Measurements from ENCODE around the gene PLAAT3. TPM values are rescaled to one million over a fixed set of nuclear protein-coding genes. Genes with fewer than 3 reads are reported as not detected.
"Not testable (repeated sequence)": the region's sequence is repeated elsewhere in the genome, so short reads cannot be mapped to it uniquely, and the experiment has no call there.

Gene PLAAT3
- total RNA-seq, 1 donor from 2014 or later, result 15.5 TPM

GRCh38 chr11:63534076-63534475 lies 80.2 kb downstream of the PLAAT3 start:
- DNase-seq (ENCODE audit: low read depth) (no peak), FAIRE-seq (no peak)
- Histone ChIP-seq H3K9ac (ENCODE audit: low read length) (no peak overlapping the region), H4K20me1 (ENCODE audit: insufficient read depth, low read length) (no peaks in the 10 kb centered on the region), H3K4me3 (ENCODE audit: insufficient read depth, low read depth, low read length) (no peak overlapping the region), H3K9me3 (ENCODE audit: insufficient read depth, low read depth, low read length) (no peaks in the 10 kb centered on the region), H3K27me3 (ENCODE audit: insufficient read depth, low read length) (no peaks in the 10 kb centered on the region), H3K79me2 (ENCODE audit: insufficient read depth, low read length) (no peaks in the 10 kb centered on the region), H3K4me1 (ENCODE audit: insufficient read depth, low read length) (peaks cover 34% of the 10 kb centered on the region), H2AFZ (ENCODE audit: low read depth, low read length) (no peak overlapping the region), H3K4me2 (ENCODE audit: low read length) (no peak overlapping the region), H3K27ac (ENCODE audit: low read depth, low read length) (no peak overlapping the region), H3K36me3 (ENCODE audit: insufficient read depth, low read length) (no peaks in the 10 kb centered on the region)
- no peaks in the 10 kb centered on the region for H3K36me3 Mint-ChIP-seq (ENCODE audit: low read depth, unreplicated experiment)
- TF ChIP-seq CTCF (IDR thresholded peaks at IDR 0.05; ENCODE audit: insufficient read depth, low read depth, low read length), result no peak
- no peak for TF ChIP-seq EZH2 (IDR thresholded peaks at IDR 0.05; ENCODE audit: insufficient read depth, low read length)
- no peaks in the 10 kb centered on the region for H3K9me3 Mint-ChIP-seq (ENCODE audit: unreplicated experiment)
- H3K27me3 Mint-ChIP-seq (ENCODE audit: low read depth, unreplicated experiment), result peaks cover 4% of the 10 kb centered on the region
- H3K4me3 Mint-ChIP-seq (ENCODE audit: unreplicated experiment), result no peak overlapping the region
- H3K4me1 Mint-ChIP-seq (ENCODE audit: low read depth, unreplicated experiment), result peaks cover 26% of the 10 kb centered on the region
- H3K27ac Mint-ChIP-seq (ENCODE audit: unreplicated experiment), result no peak overlapping the region

GRCh38 chr11:63532799-63533475 lies 81.3 kb downstream of the PLAAT3 start:
- H3K27ac ChIP-seq (ENCODE audit: low read depth, low read length), result no peak overlapping the region
- Mint-ChIP-seq H3K9me3 (ENCODE audit: unreplicated experiment) (no peaks in the 10 kb centered on the region), H3K4me1 (ENCODE audit: low read depth, unreplicated experiment) (peaks cover 27% of the 10 kb centered on the region), H3K4me3 (ENCODE audit: unreplicated experiment) (no peak overlapping the region), H3K36me3 (ENCODE audit: low read depth, unreplicated experiment) (no peaks in the 10 kb centered on the region), H3K27me3 (ENCODE audit: low read depth, unreplicated experiment) (peaks cover 3% of the 10 kb centered on the region), H3K27ac (ENCODE audit: unreplicated experiment) (no peak overlapping the region)
- no peak overlapping the region for H3K9ac ChIP-seq (ENCODE audit: low read length)
- H3K79me2 ChIP-seq (ENCODE audit: insufficient read depth, low read length), result no peaks in the 10 kb centered on the region
- H3K4me1 ChIP-seq (ENCODE audit: insufficient read depth, low read length), result peaks cover 34% of the 10 kb centered on the region
- FAIRE-seq (no peak), DNase-seq (ENCODE audit: low read depth) (peak; percentile 53)
- H2AFZ ChIP-seq (ENCODE audit: low read depth, low read length), result no peak overlapping the region
- no peaks in the 10 kb centered on the region for H3K36me3 ChIP-seq (ENCODE audit: insufficient read depth, low read length)
- H3K9me3 ChIP-seq (ENCODE audit: insufficient read depth, low read depth, low read length), result no peaks in the 10 kb centered on the region
- H4K20me1 ChIP-seq (ENCODE audit: insufficient read depth, low read length), result no peaks in the 10 kb centered on the region
- peak overlapping the region; percentile 16 for H3K4me2 ChIP-seq (ENCODE audit: low read length)
- no peak overlapping the region for H3K4me3 ChIP-seq (ENCODE audit: insufficient read depth, low read depth, low read length)
- no peak for TF ChIP-seq CTCF (IDR thresholded peaks at IDR 0.05; ENCODE audit: insufficient read depth, low read depth, low read length)
- no peak for TF ChIP-seq EZH2 (IDR thresholded peaks at IDR 0.05; ENCODE audit: insufficient read depth, low read length)
- H3K27me3 ChIP-seq (ENCODE audit: insufficient read depth, low read length), result no peaks in the 10 kb centered on the region

DNA sequence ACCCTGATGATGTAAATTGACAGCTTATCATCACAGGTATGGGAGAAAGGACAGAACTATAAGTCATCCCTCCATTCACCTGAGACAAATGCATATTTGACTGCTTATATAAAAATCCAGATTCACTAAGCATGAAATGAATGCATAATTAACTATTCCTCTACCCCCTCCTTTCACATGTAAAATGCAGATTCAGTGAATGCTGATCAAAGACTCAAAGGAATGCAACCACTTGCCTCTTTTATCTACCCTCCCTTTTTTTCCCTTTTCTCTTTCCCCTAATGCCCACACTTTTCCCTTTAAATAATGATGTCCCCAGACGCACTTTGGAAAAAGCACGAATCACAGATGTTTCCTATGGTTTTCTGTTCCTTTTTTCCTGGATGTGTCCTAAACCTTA lies 82.1 kb downstream of the PLAAT3 start:
- Mint-ChIP-seq H3K4me1 (ENCODE audit: low read depth, unreplicated experiment) (peaks cover 26% of the 10 kb centered on the region), H3K27me3 (ENCODE audit: low read depth, unreplicated experiment) (peaks cover 3% of the 10 kb centered on the region)
- H3K4me1 ChIP-seq (ENCODE audit: insufficient read depth, low read length), result peaks cover 31% of the 10 kb centered on the region

DNA sequence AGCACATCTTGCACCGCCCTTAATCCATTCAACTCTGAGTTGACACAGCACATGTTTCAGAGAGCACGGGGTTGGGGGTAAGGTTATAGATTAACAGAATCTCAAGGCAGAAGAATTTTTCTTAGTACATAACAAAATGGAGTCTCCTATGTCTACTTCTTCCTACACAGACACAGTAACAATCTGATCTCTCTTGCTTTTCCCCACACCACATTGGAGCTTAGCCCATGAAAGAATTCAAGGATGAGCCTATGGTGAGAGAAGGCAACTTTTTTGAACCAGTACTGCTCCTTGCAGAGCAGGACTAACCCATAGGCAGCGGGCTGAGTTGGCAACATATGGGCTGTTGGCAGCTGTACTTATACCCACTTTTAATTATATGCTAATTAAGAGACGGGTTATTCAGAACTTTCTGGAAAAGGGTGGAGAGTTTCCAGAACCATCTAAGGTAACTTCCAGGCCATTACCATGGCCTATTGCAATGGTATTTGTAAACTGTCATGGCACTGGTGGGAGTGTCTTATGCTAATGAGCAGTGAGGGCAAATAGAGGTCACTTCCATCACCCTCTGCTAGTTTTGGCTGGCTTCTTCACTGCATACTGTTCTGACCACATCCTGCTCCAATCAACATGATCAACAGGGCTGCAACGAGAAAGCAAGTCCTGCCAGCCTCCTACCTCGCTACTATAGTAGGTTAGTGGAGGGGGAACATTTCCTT lies 83.0 kb downstream of the PLAAT3 start:
- Mint-ChIP-seq H3K27ac (ENCODE audit: unreplicated experiment) (peak overlapping the region; percentile 68), H3K4me1 (ENCODE audit: low read depth, unreplicated experiment) (peaks cover 21% of the 10 kb centered on the region)
- not testable (repeated sequence) for H3K79me2 ChIP-seq (ENCODE audit: insufficient read depth, low read length); H3K27me3 ChIP-seq (ENCODE audit: insufficient read depth, low read length); H3K9me3 ChIP-seq (ENCODE audit: insufficient read depth, low read depth, low read length); H3K36me3 Mint-ChIP-seq (ENCODE audit: low read depth, unreplicated experiment); H3K4me3 Mint-ChIP-seq (ENCODE audit: unreplicated experiment); H3K9ac ChIP-seq (ENCODE audit: low read length); H3K27me3 Mint-ChIP-seq (ENCODE audit: low read depth, unreplicated experiment); H3K4me3 ChIP-seq (ENCODE audit: insufficient read depth, low read depth, low read length); H3K9me3 Mint-ChIP-seq (ENCODE audit: unreplicated experiment); H2AFZ ChIP-seq (ENCODE audit: low read depth, low read length); H3K36me3 ChIP-seq (ENCODE audit: insufficient read depth, low read length); H4K20me1 ChIP-seq (ENCODE audit: insufficient read depth, low read length); FAIRE-seq
- H3K4me2 ChIP-seq (ENCODE audit: low read length), result peak overlapping the region; percentile 64
- peaks cover 24% of the 10 kb centered on the region for H3K4me1 ChIP-seq (ENCODE audit: insufficient read depth, low read length)
- H3K27ac ChIP-seq (ENCODE audit: low read depth, low read length), result peak overlapping the region; percentile 16
- peak; percentile 97 for DNase-seq (ENCODE audit: low read depth)

More for the DNA sequence above, 82.1 kb downstream of the PLAAT3 start:
- Histone ChIP-seq H3K36me3 (ENCODE audit: insufficient read depth, low read length) (no peaks in the 10 kb centered on the region), H3K27ac (ENCODE audit: low read depth, low read length) (no peak overlapping the region), H4K20me1 (ENCODE audit: insufficient read depth, low read length) (no peaks in the 10 kb centered on the region), H3K4me3 (ENCODE audit: insufficient read depth, low read depth, low read length) (no peak overlapping the region), H3K27me3 (ENCODE audit: insufficient read depth, low read length) (no peaks in the 10 kb centered on the region), H2AFZ (ENCODE audit: low read depth, low read length) (no peak overlapping the region), H3K9me3 (ENCODE audit: insufficient read depth, low read depth, low read length) (no peaks in the 10 kb centered on the region), H3K9ac (ENCODE audit: low read length) (no peak overlapping the region), H3K79me2 (ENCODE audit: insufficient read depth, low read length) (no peaks in the 10 kb centered on the region), H3K4me2 (ENCODE audit: low read length) (peak overlapping the region; percentile 64)
- Mint-ChIP-seq H3K4me3 (ENCODE audit: unreplicated experiment) (no peak overlapping the region), H3K9me3 (ENCODE audit: unreplicated experiment) (no peaks in the 10 kb centered on the region), H3K27ac (ENCODE audit: unreplicated experiment) (no peak overlapping the region), H3K36me3 (ENCODE audit: low read depth, unreplicated experiment) (no peaks in the 10 kb centered on the region)
- peak; percentile 30 for DNase-seq (ENCODE audit: low read depth)
- no peak for TF ChIP-seq EZH2 (IDR thresholded peaks at IDR 0.05; ENCODE audit: insufficient read depth, low read length)
- no peak for FAIRE-seq
